Dermis blood vessel endothelial cell (primary cell): ENCODE measurements around the gene CTSE. TPM values are rescaled to one million over a fixed set of nuclear protein-coding genes. Genes with fewer than 3 reads are reported as not detected.

Experiments
- DNase-seq: peaks from one replicate; pipeline ENCODE4 v3.0.0; 2010
- total RNA-seq: library from RNA; depleted of rRNA; stranded (reverse); fragments of >200 nt; gene quantifications from 2 replicates; pipeline ENCODE4 v1.2.3, GENCODE V29; 2014

CTSE gene
- total RNA-seq, 1 donor from 2014 or later: not detected

DNA sequence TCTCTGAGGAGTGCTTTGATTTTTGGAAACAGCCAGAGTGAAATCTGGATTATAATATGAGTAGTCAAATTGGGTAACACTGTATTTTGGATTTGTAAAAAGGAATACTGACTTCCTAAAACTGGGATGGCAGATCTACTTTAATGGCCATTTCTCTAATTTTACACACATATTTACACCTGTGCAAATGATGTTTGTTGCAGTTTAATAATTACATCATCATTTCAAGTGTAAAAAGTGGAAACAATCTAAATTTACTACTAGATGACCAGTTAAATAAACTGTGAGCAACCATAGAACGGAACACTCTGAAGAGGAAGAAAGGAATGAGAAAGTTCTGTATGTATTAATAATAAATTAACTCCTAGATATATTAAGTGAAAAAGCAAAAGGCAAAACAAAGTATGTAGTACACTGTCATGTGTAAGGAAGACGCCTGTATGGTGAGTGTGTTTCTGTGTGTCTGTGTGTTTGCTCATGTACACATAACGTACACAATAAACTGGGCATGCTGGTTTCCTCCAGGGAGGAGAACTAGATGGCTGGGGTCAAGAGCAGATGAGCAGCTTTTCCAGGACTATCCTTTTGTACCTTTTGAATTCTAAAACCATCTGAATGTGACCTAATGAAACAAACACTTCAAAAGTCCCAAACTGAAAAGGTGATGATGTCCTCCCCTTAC is 26.4 kb upstream of the CTSE start:
- DNase-seq: no peak

DNA sequence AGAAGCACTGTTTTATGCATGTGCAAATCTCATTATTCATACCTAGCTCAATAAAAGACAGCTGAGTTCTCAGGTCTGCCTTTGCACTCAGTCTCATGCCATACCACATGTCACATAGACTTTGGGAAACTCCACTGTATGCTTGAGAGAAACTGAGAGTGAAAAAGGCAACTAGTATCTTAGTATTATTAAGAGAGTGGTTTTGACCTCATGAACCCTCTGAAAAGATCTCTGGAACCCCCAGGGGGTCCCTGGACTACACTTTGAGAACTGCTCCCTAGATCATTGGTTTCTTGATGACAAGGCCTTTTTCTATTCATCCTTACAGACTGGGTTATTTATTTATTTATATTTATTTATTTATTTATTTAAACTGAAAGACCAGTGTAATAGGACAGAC is 25.6 kb upstream of the CTSE start:
- DNase-seq: no peak

DNA sequence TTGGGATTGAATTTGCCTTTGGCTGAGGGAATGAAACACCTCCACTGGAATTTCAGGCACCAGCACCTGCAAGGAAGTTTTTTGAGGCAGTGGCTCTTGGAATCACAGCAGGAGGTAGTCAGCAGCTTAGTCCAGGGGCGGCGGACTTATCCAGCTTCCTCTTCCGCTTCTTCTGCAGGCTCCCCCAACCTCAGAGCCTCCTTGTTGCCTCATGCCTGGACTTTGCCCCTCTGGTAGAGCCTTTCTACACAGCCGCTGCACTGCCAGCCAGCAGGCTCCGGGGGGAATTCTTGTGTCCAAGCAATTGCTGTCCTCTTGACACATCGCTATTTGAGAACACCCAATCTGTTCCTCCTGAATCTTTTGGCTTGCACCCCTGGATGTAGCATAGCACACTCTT is 24.9 kb upstream of the CTSE start:
- DNase-seq: no peak

DNA sequence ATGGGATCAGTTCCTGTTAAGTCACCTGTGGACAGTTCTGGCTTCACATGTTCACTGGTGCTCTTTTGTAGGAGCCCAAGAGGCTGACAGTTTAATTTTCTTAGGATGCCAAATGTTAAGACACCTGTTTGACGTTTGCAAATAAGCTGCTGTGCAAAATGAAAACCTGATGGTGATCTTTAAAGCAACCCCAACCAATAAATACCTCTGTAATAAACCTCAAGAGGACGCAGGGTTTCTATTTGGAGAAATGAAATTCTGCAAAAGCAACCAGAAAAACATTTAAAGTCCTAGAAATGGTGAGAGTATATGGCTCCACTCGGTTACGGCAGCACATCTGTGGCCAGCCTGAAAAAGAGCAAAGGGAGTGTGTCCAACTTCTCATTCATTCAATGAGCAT is 23.6 kb upstream of the CTSE start:
- no peak for DNase-seq

DNA sequence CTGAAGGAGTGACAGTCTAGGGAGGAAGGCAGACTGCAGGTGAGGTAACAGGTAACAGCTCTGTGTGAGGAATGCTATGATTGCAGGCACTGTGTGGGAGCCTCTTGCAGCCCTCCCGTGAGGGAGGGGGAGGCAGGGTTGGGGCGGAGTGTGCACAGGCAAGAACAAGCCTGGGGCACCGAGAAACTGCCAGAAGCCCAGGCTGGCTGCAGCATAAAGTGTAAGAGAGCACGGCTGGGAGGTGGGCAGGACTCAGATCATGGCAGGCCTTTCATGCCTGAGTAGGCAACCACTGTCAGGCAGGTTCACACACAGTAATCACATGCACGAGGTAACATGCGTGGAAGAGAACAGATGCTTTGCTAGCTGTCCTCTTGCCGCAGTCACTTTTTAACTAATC is 17.9 kb upstream of the CTSE start:
- DNase-seq: no peak

DNA sequence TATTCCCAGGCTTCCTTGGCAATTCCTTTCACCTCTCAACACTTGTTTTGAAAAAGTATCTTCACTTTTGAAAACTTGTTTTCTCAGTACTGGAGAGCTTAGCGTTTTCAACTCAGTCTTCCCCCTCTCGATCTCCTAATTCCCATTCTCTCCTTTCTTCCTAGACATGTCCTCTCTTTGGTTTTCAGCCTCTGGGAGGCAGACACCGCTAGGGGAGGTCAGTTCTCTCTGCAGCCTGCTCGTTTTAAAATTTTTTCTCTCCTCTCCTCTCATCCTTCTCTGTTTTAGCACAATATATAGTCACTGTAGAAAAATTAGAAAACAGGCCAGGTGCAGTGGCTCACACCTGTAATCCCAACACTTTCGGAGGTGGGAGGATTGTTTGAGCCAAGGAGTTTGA is 16.6 kb upstream of the CTSE start:
- no peak for DNase-seq

DNA sequence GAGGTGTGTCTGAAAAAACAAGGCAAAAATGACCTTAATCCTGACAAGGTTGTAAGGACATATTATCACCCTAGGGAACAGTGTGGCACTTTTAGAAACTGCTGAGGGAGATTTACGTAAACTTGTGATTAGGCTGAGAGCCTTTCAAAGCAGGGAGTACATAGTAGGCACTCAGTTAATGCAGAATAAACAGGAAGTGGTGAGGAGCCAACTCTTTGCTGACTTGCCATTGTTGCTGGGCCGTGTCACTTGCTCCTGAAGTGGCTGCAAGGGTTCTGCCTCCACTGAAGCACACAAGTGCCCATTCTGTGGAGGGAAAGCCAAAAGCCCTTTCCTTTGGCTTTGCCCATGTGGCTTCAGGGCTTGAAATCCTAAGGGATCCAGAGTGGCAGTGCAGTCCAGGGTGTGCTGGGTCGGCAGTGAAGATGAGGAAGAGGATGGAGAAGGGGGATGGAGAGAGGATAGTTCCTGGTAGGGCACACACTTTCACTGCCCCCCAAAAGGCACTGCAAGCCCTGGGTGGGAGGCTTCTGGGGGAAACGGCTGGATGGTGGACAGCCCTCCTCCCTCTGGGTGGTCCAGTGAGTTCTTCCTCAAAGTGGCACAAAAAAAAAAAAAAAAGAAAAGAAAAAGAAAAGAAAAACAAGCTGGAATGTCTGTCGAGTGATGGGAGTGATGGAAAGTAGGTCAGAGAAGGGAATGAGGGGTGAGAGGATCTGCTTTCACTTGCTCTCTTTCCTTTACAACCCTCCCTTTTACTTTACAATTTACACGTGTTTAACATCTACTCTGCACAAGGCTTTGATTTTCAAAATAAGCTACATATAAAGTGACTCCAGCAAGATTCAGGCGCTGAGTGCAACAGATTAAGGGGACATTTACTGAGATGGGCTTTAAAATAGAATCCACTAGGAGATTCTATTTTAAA is 15.6 kb upstream of the CTSE start:
- no peak for DNase-seq

DNA sequence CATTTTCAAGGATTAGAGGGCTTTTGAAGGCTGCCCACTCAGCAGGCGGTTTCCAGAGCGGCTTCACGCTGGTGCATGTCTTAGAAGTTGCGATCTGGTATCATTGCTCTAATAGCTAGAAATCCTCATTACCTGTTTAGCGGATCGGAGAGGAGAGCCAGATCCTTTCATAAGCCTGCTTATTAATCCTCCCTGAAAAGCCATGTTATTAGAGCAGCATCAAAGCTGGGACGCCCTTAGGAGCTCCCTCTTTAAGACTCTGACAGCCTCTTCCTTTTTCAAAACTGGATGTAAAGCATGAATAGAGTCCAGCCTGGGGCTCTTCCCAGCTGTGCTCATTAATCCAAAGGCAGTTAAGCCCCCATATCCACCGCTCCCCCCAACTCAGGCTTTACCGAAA is 13.9 kb upstream of the CTSE start:
- DNase-seq: no peak

DNA sequence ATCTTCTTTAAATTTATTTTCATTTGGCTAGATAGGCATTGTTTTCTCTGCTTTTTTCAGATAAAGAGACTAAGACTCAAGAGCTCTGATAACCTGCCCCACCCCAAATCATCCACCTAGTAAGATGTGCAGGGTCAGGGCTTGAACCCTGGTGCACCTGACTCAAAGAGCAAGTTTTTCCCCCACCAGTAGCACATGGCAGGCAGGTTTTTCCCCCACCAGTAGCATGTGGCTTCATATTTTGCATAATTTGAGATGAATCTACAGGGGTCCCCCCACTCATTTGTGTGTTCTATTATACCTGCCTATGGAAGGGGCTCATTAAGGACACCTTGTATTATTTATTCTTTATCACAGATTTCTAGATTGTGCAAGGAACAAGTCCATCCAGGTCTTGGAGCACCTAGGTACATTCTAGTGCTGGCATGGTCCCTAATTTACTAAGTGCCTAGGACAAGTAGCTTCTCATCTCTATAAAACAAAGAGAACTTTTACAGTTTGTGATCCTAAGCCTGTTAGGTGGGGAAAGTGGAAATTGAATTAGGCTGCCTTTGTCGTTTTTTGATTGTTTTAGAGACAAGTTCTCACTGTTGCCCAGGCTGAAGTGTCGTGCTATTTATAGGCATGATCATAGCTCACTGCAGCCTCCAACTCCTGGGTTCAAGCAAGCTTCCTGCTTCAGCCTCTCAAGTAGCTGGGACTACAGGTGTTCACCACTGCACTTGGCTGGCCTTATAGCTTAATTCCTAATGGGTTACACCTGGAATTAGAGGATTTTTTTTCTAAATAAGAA is 13.2 kb upstream of the CTSE start:
- DNase-seq: no peak

DNA sequence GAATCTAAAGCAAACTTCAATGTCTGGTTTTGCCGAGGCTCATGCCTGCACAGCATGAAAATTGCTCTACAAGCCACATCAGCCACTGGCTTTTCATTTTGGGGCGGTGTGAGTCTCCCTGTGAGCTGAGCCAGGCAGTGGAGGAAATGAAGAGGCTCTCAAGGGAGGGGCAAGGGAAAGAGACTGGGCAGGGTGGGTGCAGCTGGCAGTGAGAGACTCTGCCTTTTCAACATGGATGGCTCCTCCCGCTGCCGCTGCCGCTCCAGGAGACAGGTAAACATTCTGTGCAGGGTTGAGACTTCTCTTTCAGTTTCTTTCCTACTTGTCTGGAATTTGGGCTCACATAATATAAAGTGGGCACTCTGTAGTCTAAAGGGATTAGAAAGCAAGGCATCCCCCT is 11.3 kb upstream of the CTSE start:
- DNase-seq: no peak

DNA sequence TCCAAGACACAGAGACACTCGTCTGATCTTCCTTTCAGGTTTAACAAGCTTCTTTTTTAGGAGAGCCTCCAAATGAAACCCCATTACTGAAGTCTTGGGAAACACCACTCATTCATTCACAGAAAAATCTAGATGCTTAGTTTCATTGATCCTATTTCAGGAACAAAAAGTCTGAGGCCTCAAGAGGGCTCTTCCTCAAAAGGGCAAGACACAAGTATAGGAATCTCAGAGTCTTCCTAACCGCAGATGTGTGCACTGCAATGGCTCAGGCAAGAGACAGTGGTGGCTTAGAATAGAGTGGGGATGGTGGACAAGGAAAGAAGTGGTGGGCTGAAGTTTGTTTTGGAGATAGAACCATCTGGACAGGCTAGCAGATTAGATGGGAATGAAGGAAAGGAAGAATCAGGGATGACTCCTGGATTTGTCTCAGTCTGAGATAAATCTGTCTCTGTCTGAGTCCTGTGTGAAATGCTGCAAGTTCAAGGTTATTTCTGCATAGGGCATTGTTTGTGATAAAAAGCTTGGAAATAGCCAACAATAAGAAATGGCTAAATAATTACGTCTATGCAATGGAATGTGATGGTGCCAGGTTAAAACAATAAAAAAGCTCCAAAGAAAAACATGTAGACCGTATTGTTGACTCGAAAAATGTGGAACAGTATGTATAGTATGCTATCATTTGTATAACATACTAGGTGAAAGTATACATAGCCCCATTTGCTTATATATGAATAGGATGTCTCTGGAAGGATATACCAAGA is 8.9 kb upstream of the CTSE start:
- DNase-seq: peak; percentile 74

DNA sequence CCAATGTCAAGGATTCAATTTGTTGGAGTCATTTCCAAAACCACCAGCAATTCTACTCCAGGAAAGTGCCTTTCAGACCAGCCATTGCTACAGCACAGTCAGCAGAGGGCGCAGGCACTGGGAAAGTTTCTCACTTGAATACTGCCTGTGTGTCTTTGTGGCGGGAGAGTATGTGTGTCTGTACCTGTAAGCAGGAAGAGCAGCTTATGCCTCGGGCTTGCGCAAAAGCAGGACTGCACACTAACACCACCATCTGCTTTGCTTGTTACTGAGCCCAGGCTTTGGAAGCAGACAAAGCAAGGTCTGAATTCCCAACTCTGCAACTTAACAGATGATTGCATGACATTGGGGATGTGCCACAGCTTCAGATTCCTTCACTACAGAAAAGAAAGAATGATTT is 7.0 kb upstream of the CTSE start:
- peak; percentile 83 for DNase-seq

DNA sequence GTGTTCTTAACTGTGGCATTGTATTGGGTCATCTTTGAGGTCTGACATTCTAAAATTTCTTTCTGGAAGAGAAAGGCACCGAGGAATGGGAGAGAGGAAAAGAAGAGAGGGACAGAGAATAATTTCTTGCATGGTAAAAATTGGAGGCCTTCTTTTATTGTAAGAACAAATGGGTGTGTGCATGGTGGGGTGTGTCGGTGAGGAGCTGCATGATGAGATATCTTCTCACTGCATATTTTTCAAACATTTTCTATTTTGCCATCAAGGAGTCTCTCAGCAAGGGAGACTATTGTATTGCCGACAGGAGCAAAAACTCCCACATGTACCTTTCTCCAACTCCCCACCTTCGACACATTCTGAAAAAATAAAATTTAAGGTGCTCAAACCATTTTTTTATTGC is 6.5 kb upstream of the CTSE start:
- no peak for DNase-seq

DNA sequence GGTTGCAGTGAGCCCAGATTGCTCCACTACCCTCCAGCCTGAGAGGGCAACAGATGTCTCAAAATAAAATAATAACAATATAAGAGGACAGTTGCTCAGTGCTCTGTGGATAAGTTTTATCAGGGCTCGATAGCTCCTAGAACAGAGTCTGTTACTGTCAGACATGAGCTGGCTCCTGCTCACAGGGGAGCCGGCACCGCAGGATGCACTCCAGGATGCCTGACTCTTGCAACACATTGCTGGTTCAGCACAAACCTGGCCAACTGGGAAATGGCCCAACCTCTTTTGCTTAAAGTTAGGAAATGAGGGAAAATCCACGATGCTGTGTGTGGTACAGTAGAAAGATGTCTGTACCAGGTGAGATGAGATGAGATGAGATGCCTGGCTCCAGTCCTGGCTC is 5.8 kb upstream of the CTSE start:
- DNase-seq: no peak

DNA sequence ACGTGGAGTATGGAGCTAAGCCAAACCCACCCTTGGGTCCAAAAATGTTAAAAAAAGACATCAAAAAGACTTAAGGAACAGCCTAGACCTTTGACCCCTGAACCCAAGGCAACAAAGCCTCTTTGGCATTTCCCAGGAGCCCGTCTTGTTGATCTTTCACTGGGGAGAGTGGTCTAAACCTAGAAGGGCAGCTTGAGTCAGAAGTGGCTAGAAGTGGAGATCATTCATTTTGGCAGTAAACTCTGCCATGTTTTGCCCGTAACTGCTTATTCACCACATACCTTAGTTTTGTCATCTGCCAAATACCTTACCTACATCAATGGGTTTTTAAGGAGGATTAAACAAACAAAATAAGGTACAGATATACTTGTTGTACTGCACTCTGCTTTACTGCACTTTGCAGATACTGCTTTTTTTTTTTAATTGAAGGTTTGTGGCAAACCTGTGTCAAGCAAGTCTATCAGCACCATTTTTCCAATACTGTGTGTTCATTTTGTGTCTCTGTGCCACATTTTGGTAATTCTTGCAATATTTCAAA is 1.7 kb upstream of the CTSE start:
- no peak for DNase-seq

DNA sequence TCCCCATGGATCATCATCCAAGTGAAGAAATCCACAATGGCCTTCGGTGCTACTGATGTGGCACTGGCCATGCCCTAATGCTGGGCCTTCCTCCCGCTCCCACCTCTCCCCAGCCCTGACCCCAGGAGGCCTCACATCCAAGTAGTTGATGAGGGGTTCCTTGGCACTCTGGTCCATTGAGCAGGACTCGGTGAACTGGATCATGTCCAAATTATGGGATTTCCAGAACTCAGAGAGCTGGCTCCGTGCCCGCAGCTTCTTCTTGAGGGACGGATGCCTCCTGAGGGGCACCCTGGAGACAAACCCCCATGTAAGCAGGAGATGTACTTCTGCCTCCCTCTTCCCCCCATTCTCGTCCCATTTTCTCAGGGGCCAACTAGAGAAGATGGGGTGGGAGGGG is 929 bp downstream of the CTSE start:
- no peak for DNase-seq

DNA sequence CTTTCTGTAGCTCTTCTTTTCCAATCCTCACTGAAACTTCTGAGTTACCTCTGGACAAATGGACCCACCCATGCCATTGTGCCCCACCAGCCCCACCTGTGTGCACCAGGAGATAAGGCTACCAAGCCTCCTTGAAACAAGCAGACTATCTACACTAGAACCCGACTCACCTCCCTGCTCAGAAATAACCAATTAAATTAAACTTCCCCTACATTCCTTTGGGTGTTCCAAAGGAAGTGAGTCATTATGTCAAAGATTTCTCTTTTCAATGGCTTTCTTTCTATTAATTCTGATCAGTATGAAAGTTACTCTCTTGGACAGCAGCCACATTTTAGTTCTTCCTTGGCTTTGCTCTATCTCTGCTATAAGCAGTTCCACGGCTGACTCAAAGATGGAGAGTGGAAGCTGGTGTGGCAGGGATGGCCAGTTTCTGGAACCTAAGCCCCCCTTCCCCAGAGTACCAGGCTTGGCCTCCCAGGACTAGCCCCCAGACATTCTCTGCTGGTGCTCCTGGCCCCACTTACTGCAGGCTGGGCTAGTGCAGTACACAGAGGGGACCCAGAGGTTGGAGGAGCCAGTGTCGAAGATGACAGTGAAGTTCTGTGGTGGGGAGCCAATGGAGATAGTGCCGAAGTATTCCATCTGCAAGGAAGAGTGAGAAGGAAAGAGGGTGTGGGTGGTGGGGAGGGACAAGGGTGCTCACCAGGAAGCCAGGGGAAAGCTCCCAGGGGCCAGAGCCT is 1.9 kb downstream of the CTSE start:
- peak; percentile 28 for DNase-seq

DNA sequence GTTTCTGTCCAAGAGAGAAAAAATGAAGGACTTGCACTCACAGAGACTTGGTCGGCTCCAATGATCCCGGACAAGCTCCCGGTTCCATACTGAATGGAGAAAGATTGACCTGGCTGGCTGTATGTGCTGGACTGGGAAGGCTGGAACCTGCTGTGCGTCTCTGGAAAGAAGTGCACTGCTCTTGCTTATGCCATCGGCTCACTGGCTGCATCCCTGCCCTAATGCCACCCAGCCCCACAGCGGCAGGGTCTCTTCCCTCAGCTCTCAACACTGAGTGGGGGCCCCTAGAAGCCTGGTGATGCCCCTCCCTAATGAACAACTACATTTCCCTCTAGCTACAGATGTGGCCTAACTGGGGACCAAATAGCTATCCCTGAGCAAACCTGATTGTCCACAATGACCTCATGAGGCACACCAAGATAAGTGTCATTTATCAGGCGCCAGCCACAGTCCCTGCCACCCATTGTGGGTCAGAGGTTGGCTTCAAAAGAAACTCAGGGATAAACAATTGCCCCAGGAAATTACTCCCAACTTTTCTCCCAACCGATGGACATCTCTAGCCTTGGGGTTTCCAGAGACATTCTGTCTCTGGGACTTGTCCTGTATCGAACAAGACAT is 2.6 kb downstream of the CTSE start:
- DNase-seq: no peak

DNA sequence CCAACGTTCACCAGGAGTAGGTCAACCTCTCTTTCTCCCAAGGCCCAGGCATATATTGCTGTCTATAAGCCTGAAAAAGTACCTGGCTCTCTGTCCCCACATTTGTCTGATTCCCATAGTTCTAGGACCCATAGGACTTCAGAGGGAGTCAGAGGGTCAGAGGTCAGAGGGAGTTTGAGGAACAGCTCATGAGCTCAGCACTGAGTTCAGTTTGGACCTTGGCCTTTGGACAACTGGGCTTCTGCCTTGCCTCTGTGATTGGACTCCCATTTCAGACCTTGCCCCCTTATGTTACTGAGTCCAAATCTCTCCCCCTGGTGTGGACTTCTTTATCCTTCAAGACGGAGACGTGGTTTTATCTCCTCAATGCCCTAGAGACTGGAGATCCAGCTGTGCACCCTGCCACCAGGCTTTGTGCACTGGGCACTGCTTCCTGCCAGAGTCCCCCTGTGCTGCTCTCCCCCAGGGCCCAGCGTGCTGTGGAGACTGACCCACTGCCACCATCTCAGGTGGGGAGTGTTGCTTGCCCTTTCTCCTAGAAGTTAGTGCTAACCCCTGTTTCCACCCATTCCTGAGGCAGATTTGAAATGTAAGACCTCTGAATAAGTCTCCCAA is 3.2 kb downstream of the CTSE start:
- no peak for DNase-seq

DNA sequence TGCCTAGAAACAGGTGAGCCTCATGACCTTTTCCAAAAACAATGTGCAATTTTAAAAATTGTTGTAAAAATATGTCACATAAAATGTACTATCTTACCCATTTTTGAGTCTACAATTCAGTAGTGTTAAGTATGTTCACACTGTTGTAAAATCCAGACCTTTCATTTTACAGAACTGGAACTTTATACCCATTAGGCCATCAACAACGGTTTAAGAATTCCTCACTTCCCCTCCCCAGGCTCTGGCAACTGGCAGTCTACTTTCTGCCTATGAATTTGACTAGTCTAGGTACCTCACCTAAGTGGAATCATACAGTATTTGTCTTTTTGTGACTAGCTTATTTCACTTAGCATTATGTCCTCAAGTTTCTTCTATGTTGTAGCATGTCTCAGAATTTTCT is 8.6 kb downstream of the CTSE start:
- no peak for DNase-seq

DNA sequence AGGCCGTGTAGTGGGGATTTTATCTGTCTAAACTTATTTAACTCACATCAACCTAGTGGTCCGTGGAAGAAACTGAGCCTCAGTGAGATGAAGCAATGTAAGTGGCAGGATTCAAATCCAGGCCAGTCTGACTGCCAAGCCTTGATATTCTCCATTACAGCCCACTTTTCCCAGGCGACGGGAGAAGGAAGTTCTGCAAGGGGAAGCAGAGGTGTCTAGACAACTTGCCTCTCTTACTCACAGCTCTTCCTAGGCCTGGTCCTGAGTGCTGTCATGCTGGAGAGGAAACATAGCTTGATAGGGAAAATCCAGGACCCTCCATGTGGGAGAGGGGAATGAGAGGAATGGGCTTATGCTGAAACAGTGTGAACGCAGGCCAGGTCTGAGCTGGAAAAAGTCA is 9.1 kb downstream of the CTSE start:
- no peak for DNase-seq
